Activated naive CD4-positive, alpha-beta T cell treated with anti-CD3 and anti-CD28 coated beads for 36 hours (primary cell): ENCODE measurements around the gene PDE5A. TPM values are rescaled to one million over a fixed set of nuclear protein-coding genes. Genes with fewer than 3 reads are reported as not detected.
A peak's percentile ranks its signal among the peaks of the same experiment; 100 is the strongest.
"Not testable (repeated sequence)": the region's sequence is repeated elsewhere in the genome, so short reads cannot be mapped to it uniquely, and the experiment has no call there.

Experiments used
- CTCF ChIA-PET: fragments of 350-600 bp; sonication (Branson Sonifier 250); formaldehyde crosslinking; loops from one replicate; lab custom pipeline; 2021; ENCODE audit warnings: antibody characterized with exemption; lab: Charles Lee
- DNase-seq: peaks from one replicate; pipeline ENCODE4 v3.0.0-alpha.2; 2020
- H3K27ac Mint-ChIP-seq: one replicate; pipeline ENCODE4 v1.8.0; 2021; ENCODE audit warnings: mild to moderate bottlenecking, mixed read lengths
- H3K27me3 Mint-ChIP-seq: one replicate; pipeline ENCODE4 v1.8.0; 2021; ENCODE audit warnings: low read depth, mixed read lengths
- H3K36me3 Mint-ChIP-seq: one replicate; pipeline ENCODE4 v1.8.0; 2021; ENCODE audit warnings: low read depth, mixed read lengths
- H3K4me1 Mint-ChIP-seq: one replicate; pipeline ENCODE4 v1.8.0; 2021; ENCODE audit warnings: low read depth, mixed read lengths
- H3K4me3 Mint-ChIP-seq: one replicate; pipeline ENCODE4 v1.8.0; 2021; ENCODE audit warnings: mild to moderate bottlenecking, moderate library complexity, mixed read lengths
- H3K9me3 Mint-ChIP-seq: one replicate; pipeline ENCODE4 v1.8.0; 2021; ENCODE audit warnings: mixed read lengths
- intact Hi-C: fragments of 100-400 bp; cut with micrococcal nuclease; formaldehyde crosslinking; loops from one replicate; pipeline ENCODE4 v1.15.1; 2023
- total RNA-seq, 2 experiments: library from RNA; stranded (reverse); gene quantifications; one replicate each; pipeline ENCODE4 v1.2.3, GENCODE V29; 2021

PDE5A gene
- total RNA-seq, 2 experiments from 2014 or later, result 0.41 to 0.44 TPM

DNA sequence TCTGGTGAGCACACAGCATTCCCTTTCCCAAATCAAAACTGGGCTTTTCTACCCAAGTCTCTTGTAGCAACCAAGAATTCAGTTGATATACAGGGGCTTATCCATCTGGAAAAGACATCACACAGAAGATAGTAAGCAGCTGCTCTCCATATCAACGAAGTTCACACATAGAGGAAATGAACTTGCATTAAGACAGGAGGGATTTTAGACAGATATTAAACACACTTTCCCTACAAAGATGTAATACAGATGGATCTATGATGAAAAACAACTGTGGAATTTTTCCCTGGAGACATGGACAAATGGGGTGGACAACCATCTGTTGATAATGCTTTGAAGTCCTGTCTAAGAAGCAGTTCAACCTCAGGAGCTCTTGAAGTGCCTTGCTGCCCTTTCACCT lies 9.8 kb upstream of the PDE5A start:
- no peaks in the 10 kb centered on the region for H3K9me3 Mint-ChIP-seq
- H3K27me3 Mint-ChIP-seq, result peaks cover 2% of the 10 kb centered on the region
- intact Hi-C loops, result no loop called here
- H3K27ac Mint-ChIP-seq, result no peak overlapping the region
- H3K4me1 Mint-ChIP-seq, result no peaks in the 10 kb centered on the region
- CTCF ChIA-PET, result interaction anchor here (3.4 kb wide), 1 partner anchor 10 kb away, joined by 17 read pairs; the partner anchor contains the start of gene PDE5A
- no peaks in the 10 kb centered on the region for H3K36me3 Mint-ChIP-seq
- H3K4me3 Mint-ChIP-seq, result no peak overlapping the region
- no peak for DNase-seq

GRCh38 chr4:119636851-119637250 lies 8.2 kb upstream of the PDE5A start:
- CTCF ChIA-PET, result interaction anchor here (3.4 kb wide), 1 partner anchor 9 kb away, joined by 17 read pairs; the partner anchor contains the start of gene PDE5A

GRCh38 chr4:119632216-119632615 lies 3.6 kb upstream of the PDE5A start:
- no peak for DNase-seq
- Mint-ChIP-seq H3K27me3 (peaks cover 7% of the 10 kb centered on the region), H3K4me3 (no peak overlapping the region), H3K27ac (no peak overlapping the region), H3K9me3 (no peaks in the 10 kb centered on the region), H3K4me1 (peaks cover 10% of the 10 kb centered on the region), H3K36me3 (no peaks in the 10 kb centered on the region)
- intact Hi-C loops, result no loop called here
- CTCF ChIA-PET, result no interaction called here

More at GRCh38 chr4:119636851-119637250, 8.2 kb upstream of the PDE5A start:
- H3K9me3 Mint-ChIP-seq, intact Hi-C loops, H3K4me1 Mint-ChIP-seq, H3K27ac Mint-ChIP-seq, H3K27me3 Mint-ChIP-seq, DNase-seq, H3K4me3 Mint-ChIP-seq, H3K36me3 Mint-ChIP-seq: not testable (repeated sequence)

- Mint-ChIP-seq H3K27ac (no peak overlapping the region), H3K36me3 (no peaks in the 10 kb centered on the region), H3K27me3 (peaks cover 11% of the 10 kb centered on the region), H3K4me1 (peaks cover 15% of the 10 kb centered on the region), H3K4me3 (peak overlapping the region; percentile 78), H3K9me3 (no peaks in the 10 kb centered on the region)
- DNase-seq, result no peak
- CTCF ChIA-PET, result interaction anchor here (0.6 to 3.0 kb wide), 21 partner anchors 8 to 1214 kb away, joined by 3 to 22 read pairs (median 5); no protein-coding TSS in a partner anchor
- intact Hi-C loops, result loop anchor here (1.0 to 5.0 kb wide), 4 partner anchors 157 to 1468 kb away; no protein-coding TSS in a partner anchor
These were observed 503 bp upstream of the PDE5A start for GRCh38 chr4:119629142-119629471.

GRCh38 chr4:119627267-119628255 lies 1.0 kb downstream of the PDE5A start:
- no peaks in the 10 kb centered on the region for H3K9me3 Mint-ChIP-seq
- peak overlapping the region; percentile 78 for H3K4me3 Mint-ChIP-seq
- no peaks in the 10 kb centered on the region for H3K36me3 Mint-ChIP-seq
- H3K4me1 Mint-ChIP-seq, result peaks cover 15% of the 10 kb centered on the region
- intact Hi-C loops, result loop anchor here (1.0 to 5.0 kb wide), 7 partner anchors 68 to 1470 kb away; partner anchors contain the start of gene MAD2L1
- H3K27ac Mint-ChIP-seq, result no peak overlapping the region
- DNase-seq, result peak; percentile 51
- peaks cover 11% of the 10 kb centered on the region for H3K27me3 Mint-ChIP-seq
- CTCF ChIA-PET, result interaction anchor here (0.6 to 3.0 kb wide), 21 partner anchors 10 to 885 kb away, joined by 3 to 22 read pairs (median 4); no protein-coding TSS in a partner anchor

DNA sequence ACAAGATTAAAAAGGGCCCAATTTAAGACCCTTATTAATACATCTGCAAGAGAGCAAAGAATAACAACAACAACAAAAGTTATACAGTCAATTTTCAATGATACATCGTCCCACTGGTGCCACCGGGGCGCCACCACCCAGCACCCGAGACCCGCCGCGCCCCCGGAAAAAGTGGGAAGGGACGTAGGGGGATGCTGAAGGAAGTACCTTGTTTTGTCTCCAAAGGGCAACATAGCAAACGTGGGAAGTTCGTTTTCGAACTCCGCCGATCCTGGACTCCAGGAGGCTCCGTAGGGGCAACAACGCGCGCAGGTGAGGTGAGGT lies 1.7 kb downstream of the PDE5A start:
- peak overlapping the region; percentile 69 for H3K4me3 Mint-ChIP-seq
- no peaks in the 10 kb centered on the region for H3K9me3 Mint-ChIP-seq
- no peaks in the 10 kb centered on the region for H3K36me3 Mint-ChIP-seq
- intact Hi-C loops, result loop anchor here (1.0 to 5.0 kb wide), 5 partner anchors 68 to 1470 kb away; no protein-coding TSS in a partner anchor
- DNase-seq, result no peak
- CTCF ChIA-PET, result interaction anchor here (0.7 to 3.0 kb wide), 12 partner anchors 10 to 884 kb away, joined by 3 to 22 read pairs (median 4); no protein-coding TSS in a partner anchor
- H3K27me3 Mint-ChIP-seq, result peaks cover 11% of the 10 kb centered on the region
- H3K27ac Mint-ChIP-seq, result no peak overlapping the region
- peaks cover 15% of the 10 kb centered on the region for H3K4me1 Mint-ChIP-seq

- H3K27me3 Mint-ChIP-seq, result peaks cover 11% of the 10 kb centered on the region
- DNase-seq, result no peak
- peak overlapping the region; percentile 69 for H3K4me3 Mint-ChIP-seq
- H3K36me3 Mint-ChIP-seq, result no peaks in the 10 kb centered on the region
- intact Hi-C loops, result loop anchor here (5.0 kb wide), 2 partner anchors 584 to 1471 kb away; no protein-coding TSS in a partner anchor
- CTCF ChIA-PET, result interaction anchor here (0.7 to 2.4 kb wide), 7 partner anchors 20 to 884 kb away, joined by 3 to 22 read pairs (median 3); no protein-coding TSS in a partner anchor
- no peak overlapping the region for H3K27ac Mint-ChIP-seq
- H3K9me3 Mint-ChIP-seq, result no peaks in the 10 kb centered on the region
- peaks cover 15% of the 10 kb centered on the region for H3K4me1 Mint-ChIP-seq
These were observed 2.2 kb downstream of the PDE5A start for GRCh38 chr4:119626420-119626819.

- H3K4me3 Mint-ChIP-seq, result no peak overlapping the region
- CTCF ChIA-PET, result interaction anchor here (1.2 kb wide), 1 partner anchor 426 kb away, joined by 3 read pairs; no protein-coding TSS in a partner anchor
- H3K4me1 Mint-ChIP-seq, result peaks cover 15% of the 10 kb centered on the region
These were observed 2.8 kb downstream of the PDE5A start for GRCh38 chr4:119625761-119626160.

GRCh38 chr4:119624356-119624755 lies 4.2 kb downstream of the PDE5A start:
- DNase-seq, result no peak
- H3K27ac Mint-ChIP-seq, result no peak overlapping the region
- intact Hi-C loops, result no loop called here
- H3K36me3 Mint-ChIP-seq, result no peaks in the 10 kb centered on the region
- CTCF ChIA-PET, result interaction anchor here (1.2 to 1.3 kb wide), 2 partner anchors 9 to 427 kb away, joined by 3 read pairs; no protein-coding TSS in a partner anchor
- peaks cover 15% of the 10 kb centered on the region for H3K4me1 Mint-ChIP-seq
- peaks cover 11% of the 10 kb centered on the region for H3K27me3 Mint-ChIP-seq
- no peak overlapping the region for H3K4me3 Mint-ChIP-seq
- no peaks in the 10 kb centered on the region for H3K9me3 Mint-ChIP-seq

More at GRCh38 chr4:119625761-119626160, 2.8 kb downstream of the PDE5A start:
- no peaks in the 10 kb centered on the region for H3K9me3 Mint-ChIP-seq
- H3K27me3 Mint-ChIP-seq, result peaks cover 11% of the 10 kb centered on the region
- intact Hi-C loops, result loop anchor here (5.0 kb wide), 2 partner anchors 583 to 1472 kb away; no protein-coding TSS in a partner anchor
- H3K36me3 Mint-ChIP-seq, result no peaks in the 10 kb centered on the region
- DNase-seq, result no peak
- H3K27ac Mint-ChIP-seq, result no peak overlapping the region

DNA sequence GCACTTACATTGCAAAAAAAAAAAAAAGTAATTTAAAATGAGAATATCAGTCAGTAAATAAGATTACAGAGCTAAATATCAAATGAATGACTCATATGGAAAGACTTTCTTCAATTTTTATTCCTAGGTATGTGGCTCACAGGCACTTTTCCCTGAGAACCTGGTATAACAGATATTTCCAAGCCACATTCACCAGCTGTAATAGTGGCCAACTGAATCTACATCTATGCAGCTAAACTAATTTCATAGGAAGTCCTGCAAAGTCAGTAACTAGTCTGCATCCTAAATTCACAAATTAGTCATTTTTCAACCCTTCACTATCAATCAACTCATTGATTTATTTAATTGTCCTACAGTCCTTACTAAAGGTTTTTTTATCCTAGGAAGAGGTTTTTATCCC lies 5.6 kb downstream of the PDE5A start:
- H3K27me3 Mint-ChIP-seq, result peaks cover 9% of the 10 kb centered on the region
- H3K9me3 Mint-ChIP-seq, result no peaks in the 10 kb centered on the region
- DNase-seq, result no peak
- H3K4me3 Mint-ChIP-seq, result no peak overlapping the region
- H3K36me3 Mint-ChIP-seq, result no peaks in the 10 kb centered on the region
- CTCF ChIA-PET, result interaction anchor here (0.6 to 1.1 kb wide), 4 partner anchors 42 to 313 kb away, joined by 3 to 11 read pairs (median 4); no protein-coding TSS in a partner anchor
- intact Hi-C loops, result no loop called here
- no peak overlapping the region for H3K27ac Mint-ChIP-seq
- H3K4me1 Mint-ChIP-seq, result peaks cover 9% of the 10 kb centered on the region

DNA sequence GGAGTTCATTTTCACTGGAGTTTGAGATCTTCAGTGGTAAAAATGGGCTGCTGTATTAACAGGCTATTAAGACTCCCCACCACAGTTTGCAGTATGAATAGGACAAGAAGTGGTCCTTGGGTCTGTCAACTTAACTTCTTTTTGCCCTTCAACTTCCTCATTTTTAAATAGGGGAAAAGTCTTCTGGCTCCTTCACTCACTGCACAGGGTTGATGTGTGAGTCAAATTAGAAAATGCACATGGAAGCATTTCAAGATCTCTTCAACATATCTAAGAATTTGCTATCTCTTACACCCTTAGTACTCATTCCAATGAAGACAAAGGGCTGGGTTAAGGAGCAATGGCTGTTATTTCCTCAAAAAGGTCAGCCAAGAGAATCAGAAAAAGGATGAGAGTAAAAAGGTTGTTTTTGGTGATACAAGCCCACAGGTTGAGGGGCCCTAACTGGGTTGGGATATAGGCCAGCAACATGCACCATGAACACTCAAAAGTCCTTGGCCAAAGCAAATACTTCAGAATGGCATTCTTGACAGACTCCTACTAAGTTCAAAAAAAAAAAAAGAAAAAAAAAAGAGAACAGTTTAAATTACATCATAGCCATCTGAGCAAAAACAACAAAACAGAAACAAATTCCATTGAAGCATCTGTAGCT lies 13.4 kb downstream of the PDE5A start:
- no peak overlapping the region for H3K27ac Mint-ChIP-seq
- intact Hi-C loops, result no loop called here
- CTCF ChIA-PET, result interaction anchor here (1.2 kb wide), 1 partner anchor 10 kb away, joined by 3 read pairs; no protein-coding TSS in a partner anchor

More for the DNA sequence above, 13.4 kb downstream of the PDE5A start:
- peaks cover 3% of the 10 kb centered on the region for H3K9me3 Mint-ChIP-seq
- H3K4me1 Mint-ChIP-seq, result no peaks in the 10 kb centered on the region
- H3K4me3 Mint-ChIP-seq, result no peak overlapping the region
- no peak for DNase-seq
- H3K36me3 Mint-ChIP-seq, result no peaks in the 10 kb centered on the region
- H3K27me3 Mint-ChIP-seq, result peaks cover 4% of the 10 kb centered on the region
